Right atrium auricular region (tissue), 2 donors: ENCODE measurements around the gene PNPLA7. TPM values are rescaled to one million over a fixed set of nuclear protein-coding genes. Genes with fewer than 3 reads are reported as not detected.

Experiments
- DNase-seq: peaks from one replicate; pipeline ENCODE4 v3.0.0-alpha.2; 2019; ENCODE audit warnings: low spot score
- H3K27ac ChIP-seq, 2 donors: fragments of 200-600 bp; sonication (generic); 1 replicate in 1 of 2; 2 replicates in 1 of 2; pipeline ENCODE4 v1.5.1; 2016 to 2019
- H3K27me3 ChIP-seq, 2 donors: fragments of 200-600 bp; sonication (generic); one replicate each; pipeline versions ENCODE4 v1.5.1 to v1.6.0; 2017 to 2019
- H3K36me3 ChIP-seq: fragments of 200-600 bp; sonication (generic); one replicate; pipeline ENCODE4 v1.5.1; 2016
- H3K4me1 ChIP-seq, 2 donors: fragments of 200-600 bp; sonication (generic); one replicate each; pipeline versions ENCODE4 v1.5.1 to v1.6.0; 2017 to 2019
- H3K4me3 ChIP-seq, 2 donors: fragments of 200-600 bp; sonication (generic); 1 replicate in 1 of 2; 2 replicates in 1 of 2; pipeline ENCODE4 v1.5.1; 2017 to 2019; ENCODE audit warnings: mild to moderate bottlenecking in 1 of 2, moderate library complexity in 1 of 2
- H3K9me3 ChIP-seq, 2 donors: fragments of 200-600 bp; sonication (generic); one replicate each; pipeline ENCODE4 v1.5.1; 2019
- CTCF ChIP-seq, 2 donors: fragments of 200-600 bp; sonication (generic); IDR thresholded peaks; one replicate each; pipeline ENCODE4 v1.5.1; 2019; ENCODE audit warnings: antibody characterized with exemption in 2 of 2
- total RNA-seq, 2 donors: library from RNA; depleted of rRNA; stranded (reverse); fragments of >200 nt; gene quantifications; one replicate each; pipeline ENCODE4 v1.1.0, GENCODE V29; 2016

The PNPLA7 gene
- total RNA-seq, 2 donors from 2014 or later: 4.4 to 4.6 TPM

GRCh38 chr9:137493364-137494103, 56.7 kb downstream of the PNPLA7 start:
- Histone ChIP-seq H3K4me3 (no peak overlapping the region), H3K36me3 (peaks cover 6% of the 10 kb centered on the region), H3K9me3 (no peaks in the 10 kb centered on the region), H3K27ac (no peak overlapping the region), H3K4me1 (no peaks in the 10 kb centered on the region), H3K27me3 (no peaks in the 10 kb centered on the region)
- no peak for DNase-seq
- TF ChIP-seq CTCF (IDR thresholded peaks at IDR 0.05): no peak

GRCh38 chr9:137492464-137493363, 57.5 kb downstream of the PNPLA7 start:
- no peak for TF ChIP-seq CTCF (IDR thresholded peaks at IDR 0.05)
- DNase-seq: no peak
- Histone ChIP-seq H3K36me3 (peaks cover 2% of the 10 kb centered on the region), H3K27me3 (no peaks in the 10 kb centered on the region), H3K27ac (no peak overlapping the region), H3K4me1 (no peaks in the 10 kb centered on the region), H3K4me3 (no peak overlapping the region), H3K9me3 (no peaks in the 10 kb centered on the region)

GRCh38 chr9:137491735-137492432, 58.3 kb downstream of the PNPLA7 start:
- no peaks in the 10 kb centered on the region for H3K27me3 ChIP-seq
- no peaks in the 10 kb centered on the region for H3K9me3 ChIP-seq
- H3K4me3 ChIP-seq: no peak overlapping the region
- no peaks in the 10 kb centered on the region for H3K4me1 ChIP-seq
- TF ChIP-seq CTCF (IDR thresholded peaks at IDR 0.05): no peak
- no peak overlapping the region for H3K27ac ChIP-seq
- H3K36me3 ChIP-seq: no peaks in the 10 kb centered on the region
- no peak for DNase-seq

- Histone ChIP-seq H3K9me3 (no peaks in the 10 kb centered on the region), H3K4me1 (no peaks in the 10 kb centered on the region), H3K4me3 (no peak overlapping the region), H3K27me3 (no peaks in the 10 kb centered on the region), H3K36me3 (no peaks in the 10 kb centered on the region), H3K27ac (no peak overlapping the region)
- TF ChIP-seq CTCF (IDR thresholded peaks at IDR 0.05): no peak
- no peak for DNase-seq
Observed at GRCh38 chr9:137490532-137491186, 59.5 kb downstream of the PNPLA7 start.

GRCh38 chr9:137488906-137489305, 61.3 kb downstream of the PNPLA7 start:
- H3K4me3 ChIP-seq: no peak overlapping the region
- no peak for TF ChIP-seq CTCF (IDR thresholded peaks at IDR 0.05)
- no peaks in the 10 kb centered on the region for H3K36me3 ChIP-seq
- no peaks in the 10 kb centered on the region for H3K4me1 ChIP-seq
- no peak for DNase-seq
- no peaks in the 10 kb centered on the region for H3K27me3 ChIP-seq
- no peaks in the 10 kb centered on the region for H3K9me3 ChIP-seq
- H3K27ac ChIP-seq: no peak overlapping the region
